K562 (cell line): ENCODE measurements around the gene OOSP2. TPM values are rescaled to one million over a fixed set of nuclear protein-coding genes. Genes with fewer than 3 reads are reported as not detected.

Experiments
- ATAC-seq: fragments of 200-7000 bp; cut with Tn5 transposase; 3 replicates; pipeline ENCODE4 v1.9.1; 2020; ENCODE audit warnings: moderate library complexity
- BruUV-seq: library from RNA; stranded (reverse); fragments of 400-500 nt; replicated peaks from 2 replicates; lab custom pipeline; 2021; lab: Mats Ljungman, UMichigan
- CTCF ChIA-PET: fragments of 300-600 bp; formaldehyde crosslinking; extraction: SDS; loops from one replicate; lab custom pipeline; 2021; ENCODE audit warnings: low intra/inter-chr PET ratio; lab: Yijun Ruan, JAX
- POLR2A ChIA-PET: fragments of 300-600, 350-650 bp; sonication (Branson Sonifier 250); formaldehyde crosslinking; extraction: SDS; loops from one replicate; lab custom pipeline; 2021; ENCODE audit warnings: antibody characterized with exemption, inconsistent platforms; lab: Yijun Ruan, JAX
- DNase-seq, 4 experiments: peaks; one replicate each; pipeline versions ENCODE4 v3.0.0 to v3.0.0-alpha.2; 2011 to 2018; ENCODE audit warnings: low spot score in 3 of 4, mixed read lengths in 3 of 4; ENCODE audit errors: extremely low read depth in 1 of 4
- FAIRE-seq: peaks from 2 replicates; lab custom pipeline; 2011; peaks lifted over from hg19 to GRCh38; lab: Jason Lieb, UNC
- H2AFZ ChIP-seq: 2 replicates; pipeline ENCODE4 v1.6.0; 2011; ENCODE audit warnings: low read depth, low read length, control low read depth, inconsistent platforms
- H3K27ac ChIP-seq: fragments of 200-600 bp; 3 replicates; pipeline ENCODE4 v1.8.0; 2011; ENCODE audit warnings: low read depth, mild to moderate bottlenecking, control low read depth, inconsistent platforms, low read length, moderate library complexity, mixed read lengths; ENCODE audit errors: extremely low read depth
- H3K27me3 ChIP-seq, 2 experiments: fragments of 300-600 bp in 1 of 2; 2 replicates in 1 of 2; 3 replicates in 1 of 2; pipeline versions ENCODE4 v1.6.0 to v1.8.0; 2011; ENCODE audit warnings: inconsistent platforms in 2 of 2, low read length in 2 of 2, mild to moderate bottlenecking in 1 of 2, mixed read lengths in 1 of 2, moderate library complexity in 1 of 2; ENCODE audit not compliant: control insufficient read depth in 2 of 2, insufficient read depth in 2 of 2
- H3K36me3 ChIP-seq: fragments of 300-600 bp; 3 replicates; pipeline ENCODE4 v1.8.0; 2011; ENCODE audit warnings: mild to moderate bottlenecking, low read length, inconsistent platforms; ENCODE audit not compliant: control insufficient read depth, insufficient read depth
- H3K4me1 ChIP-seq, 2 experiments: fragments of 200-600 bp in 1 of 2; replicated peaks in 1 of 2; 2 replicates in 1 of 2; 3 replicates in 1 of 2; pipeline versions ENCODE4 v1.5.1 to v1.8.0; 2011; ENCODE audit warnings: inconsistent platforms in 2 of 2, low read length in 2 of 2, mild to moderate bottlenecking in 1 of 2, mixed read lengths in 1 of 2, moderate library complexity in 1 of 2; ENCODE audit not compliant: control insufficient read depth in 2 of 2, insufficient read depth in 2 of 2
- H3K4me2 ChIP-seq: 2 replicates; pipeline ENCODE4 v1.6.1; 2011; ENCODE audit warnings: low read length, control low read depth, inconsistent platforms, mixed read lengths; ENCODE audit not compliant: insufficient read depth
- H3K4me3 ChIP-seq: fragments of 200-600 bp; sonication (generic), shearing (Covaris generic); 2 replicates; pipeline ENCODE4 v1.5.1; 2016; ENCODE audit warnings: control low read depth, inconsistent platforms
- H3K79me2 ChIP-seq: fragments of 200-600 bp; 3 replicates; pipeline ENCODE4 v1.8.0; 2011; ENCODE audit warnings: low read length, inconsistent platforms; ENCODE audit not compliant: control insufficient read depth, insufficient read depth
- H3K9ac ChIP-seq, 2 experiments: 2 replicates each; pipeline versions ENCODE4 v1.6.0 to v1.6.1; 2011; ENCODE audit warnings: low read depth in 2 of 2, low read length in 2 of 2, control low read depth in 1 of 2, inconsistent platforms in 1 of 2, mild to moderate bottlenecking in 1 of 2, mixed read lengths in 1 of 2; ENCODE audit not compliant: insufficient read depth in 1 of 2
- H3K9me1 ChIP-seq: one replicate; pipeline ENCODE4 v1.6.0; 2011; ENCODE audit warnings: inconsistent platforms, mild to moderate bottlenecking, low read length, moderate library complexity; ENCODE audit not compliant: control insufficient read depth, insufficient read depth
- H3K9me3 ChIP-seq: replicated peaks from 2 replicates; pipeline ENCODE4 v1.5.1; 2011; ENCODE audit warnings: low read depth, low read length, inconsistent platforms; ENCODE audit not compliant: control insufficient read depth, insufficient read depth
- H4K20me1 ChIP-seq: replicated peaks from 2 replicates; pipeline ENCODE4 v1.6.1; 2011; ENCODE audit warnings: low read length, inconsistent platforms, mixed read lengths; ENCODE audit not compliant: control insufficient read depth, insufficient read depth
- BCOR ChIP-seq: fragments of 450-650 bp; IDR thresholded peaks from 2 replicates; pipeline ENCODE4 v1.6.1; 2016
- CBX1 ChIP-seq: sonication (generic); IDR thresholded peaks from 2 replicates; pipeline ENCODE4 v1.6.1; 2016; ENCODE audit warnings: antibody characterized with exemption, low read depth, mild to moderate bottlenecking
- CTBP1 ChIP-seq: fragments of 450-650 bp; IDR thresholded peaks from 2 replicates; pipeline ENCODE4 v1.6.1; 2016; ENCODE audit warnings: borderline replicate concordance
- DMBX1 ChIP-seq: fragments of 250-450 bp; sonication (Bioruptor Pico); IDR thresholded peaks from 2 replicates; pipeline ENCODE4 v1.8.0; 2022; ENCODE audit warnings: inconsistent platforms, mild to moderate bottlenecking, moderate library complexity, borderline replicate concordance
- DNMT1 ChIP-seq: fragments of 450-650 bp; IDR thresholded peaks from 2 replicates; pipeline ENCODE4 v1.6.1; 2016; ENCODE audit warnings: antibody characterized with exemption, mild to moderate bottlenecking
- DPF2 ChIP-seq: fragments of 450-650 bp; IDR thresholded peaks from 2 replicates; pipeline ENCODE4 v1.6.1; 2016
- EZH2 ChIP-seq: IDR thresholded peaks from 2 replicates; pipeline ENCODE4 v1.6.1; 2012; ENCODE audit warnings: low read depth, mild to moderate bottlenecking, inconsistent platforms, low read length, borderline replicate concordance
- HDAC3 ChIP-seq: fragments of 450-650 bp; IDR thresholded peaks from 2 replicates; pipeline ENCODE4 v1.6.1; 2018; ENCODE audit warnings: borderline replicate concordance, mild to moderate bottlenecking, moderate library complexity; ENCODE audit not compliant: partially characterized antibody
- KAT7 ChIP-seq: sonication (generic); formaldehyde crosslinking; IDR thresholded peaks from 2 replicates; pipeline ENCODE4 v1.8.0; 2022; ENCODE audit warnings: missing genetic modification reagents, mild to moderate bottlenecking, borderline replicate concordance
- KDM2B ChIP-seq: fragments of 250-450 bp; sonication (Bioruptor Pico); IDR thresholded peaks from 2 replicates; pipeline ENCODE4 v1.8.0; 2021; ENCODE audit warnings: mild to moderate bottlenecking, moderate library complexity
- MCM2 ChIP-seq: fragments of 450-650 bp; IDR thresholded peaks from 2 replicates; pipeline ENCODE4 v1.6.1; 2017; ENCODE audit warnings: low read depth, mild to moderate bottlenecking
- RFX7 ChIP-seq: fragments of 250-450 bp; sonication (Bioruptor Pico); IDR thresholded peaks from 2 replicates; pipeline ENCODE4 v1.5.1; 2021; ENCODE audit warnings: mild to moderate bottlenecking
- SLC30A9 ChIP-seq: fragments of 250-450 bp; sonication (Bioruptor Pico); IDR thresholded peaks from 2 replicates; pipeline ENCODE4 v1.8.0; 2022; ENCODE audit warnings: mild to moderate bottlenecking, moderate library complexity
- STAT5A ChIP-seq: IDR thresholded peaks from 2 replicates; pipeline ENCODE4 v1.6.1; 2012; ENCODE audit warnings: low read length, inconsistent platforms, borderline replicate concordance
- TCFL5 ChIP-seq: fragments of 250-450 bp; sonication (Bioruptor Pico); conservative IDR thresholded peaks from 2 replicates; pipeline ENCODE4 v1.6.1; 2021; ENCODE audit warnings: mild to moderate bottlenecking, moderate library complexity, matching md5 sums
- ZBTB7A ChIP-seq: IDR thresholded peaks from 2 replicates; pipeline ENCODE4 v1.6.1; 2011; ENCODE audit warnings: low read depth, mild to moderate bottlenecking, low read length, moderate library complexity, borderline replicate concordance; ENCODE audit not compliant: control insufficient read depth
- ZFP1 ChIP-seq: fragments of 450-650 bp; formaldehyde crosslinking; IDR thresholded peaks from 2 replicates; pipeline ENCODE4 v1.4.0; 2020; ENCODE audit warnings: mild to moderate bottlenecking, mixed read lengths
- ZKSCAN8 ChIP-seq: fragments of 200-800 bp; sonication (Bioruptor generic); IDR thresholded peaks from 2 replicates; pipeline ENCODE4 v1.6.1; 2016; ENCODE audit warnings: missing genetic modification characterization, missing compliant biosample characterization
- ZNF282 ChIP-seq: sonication (generic); formaldehyde crosslinking; IDR thresholded peaks from 2 replicates; pipeline ENCODE4 v1.8.1; 2023; ENCODE audit warnings: missing genetic modification reagents
- WGBS: fragments of 100-300 bp; shearing (Covaris generic); methylation state at CpG from one replicate; pipeline ENCODE4 v1.1.6; 2016; ENCODE audit warnings: low coverage, mixed read lengths; ENCODE audit not compliant: insufficient coverage; ENCODE audit errors: missing lambda C conversion rate; 5-methylcytosine and 5-hydroxymethylcytosine counted together
- in situ Hi-C: fragments of 300-500 bp; cut with MboI; formaldehyde crosslinking; loops from 4 replicates; pipeline ENCODE4 v1.15.0; 2018; ENCODE audit warnings: inconsistent platforms, mixed read lengths
- intact Hi-C: fragments of 100-400 bp; cut with micrococcal nuclease; formaldehyde crosslinking; loops from 2 replicates; pipeline ENCODE4 v1.14.2; 2022
- polyA plus RNA-seq, 8 experiments: library from polyadenylated mRNA; depleted of rRNA in 4 of 8; stranded (reverse) in 5 of 8; unstranded in 3 of 8; fragments of >200 nt; fragmentation: Nextera tagmentation in 2 of 8; fragmentation: Illumina TruSeq in 1 of 8; extraction: Ambion mirVana in 2 of 8; extraction: Trizol in 1 of 8; gene quantifications; 2 replicates each; pipeline versions ENCODE4 v1.2.1 to v1.2.3, GENCODE V29; 2011 to 2014; ENCODE audit warnings: inconsistent platforms in 1 of 8, missing spikeins in 1 of 8
- total RNA-seq, 7 experiments: library from RNA; depleted of rRNA in 6 of 7; stranded (reverse); fragments of >200 nt in 6 of 7; fragmentation: Illumina TruSeq in 2 of 7; extraction: Trizol in 2 of 7; gene quantifications; 2 replicates each; pipeline versions ENCODE4 v1.2.1 to v1.2.3, GENCODE V29; 2011 to 2021; ENCODE audit warnings: low replicate concordance in 1 of 7
- TF ChIP-seq, protein P1 (sequence below): fragments of 450-650 bp; IDR thresholded peaks from 2 replicates; pipeline ENCODE4 v1.6.1; 2016; ENCODE audit warnings: mild to moderate bottlenecking

Gene OOSP2
- total and polyA plus RNA-seq, 9 of the 15 experiments (the other 6 are each of a cell fraction or from before 2014, with no cell fraction given): 0.14 to 1.5 (median 0.32) TPM; not detected in 4

- TF ChIP-seq, protein P1, sequence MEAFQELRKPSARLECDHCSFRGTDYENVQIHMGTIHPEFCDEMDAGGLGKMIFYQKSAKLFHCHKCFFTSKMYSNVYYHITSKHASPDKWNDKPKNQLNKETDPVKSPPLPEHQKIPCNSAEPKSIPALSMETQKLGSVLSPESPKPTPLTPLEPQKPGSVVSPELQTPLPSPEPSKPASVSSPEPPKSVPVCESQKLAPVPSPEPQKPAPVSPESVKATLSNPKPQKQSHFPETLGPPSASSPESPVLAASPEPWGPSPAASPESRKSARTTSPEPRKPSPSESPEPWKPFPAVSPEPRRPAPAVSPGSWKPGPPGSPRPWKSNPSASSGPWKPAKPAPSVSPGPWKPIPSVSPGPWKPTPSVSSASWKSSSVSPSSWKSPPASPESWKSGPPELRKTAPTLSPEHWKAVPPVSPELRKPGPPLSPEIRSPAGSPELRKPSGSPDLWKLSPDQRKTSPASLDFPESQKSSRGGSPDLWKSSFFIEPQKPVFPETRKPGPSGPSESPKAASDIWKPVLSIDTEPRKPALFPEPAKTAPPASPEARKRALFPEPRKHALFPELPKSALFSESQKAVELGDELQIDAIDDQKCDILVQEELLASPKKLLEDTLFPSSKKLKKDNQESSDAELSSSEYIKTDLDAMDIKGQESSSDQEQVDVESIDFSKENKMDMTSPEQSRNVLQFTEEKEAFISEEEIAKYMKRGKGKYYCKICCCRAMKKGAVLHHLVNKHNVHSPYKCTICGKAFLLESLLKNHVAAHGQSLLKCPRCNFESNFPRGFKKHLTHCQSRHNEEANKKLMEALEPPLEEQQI: peak; percentile 60; the same call in 1 of the 2 replicates
- peak; percentile 76 for TF ChIP-seq DPF2
- 0 out of 2 replicates have a peak, but pooled peaks have one; percentile 16 for TF ChIP-seq DMBX1 (CRISPR knock-in tag)
- no peak for TF ChIP-seq ZKSCAN8
- TF ChIP-seq, all 486 proteins: peak for 47
Observed at GRCh38 chr11:60085909-60086308, 45.7 kb downstream of the OOSP2 start (continued).

DNA sequence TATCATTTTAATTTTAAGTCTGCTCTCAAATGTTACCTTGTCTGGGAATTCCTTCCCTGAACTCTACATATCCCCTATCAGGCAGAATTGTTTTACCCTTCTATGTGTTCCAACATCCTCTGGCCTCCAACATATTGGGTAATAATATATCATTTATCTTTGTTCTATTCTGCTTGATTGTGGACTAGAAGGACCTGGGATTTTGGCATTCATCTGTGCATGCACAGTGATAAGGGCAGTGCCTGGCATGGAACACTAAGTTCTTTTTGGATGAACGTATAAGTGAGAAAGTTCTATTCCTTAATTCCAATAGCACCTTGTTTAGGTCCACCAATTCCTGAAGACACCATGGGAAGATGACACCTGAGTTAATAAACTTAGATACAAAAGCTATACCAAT lies 47.0 kb downstream of the OOSP2 start:
- ChIA-PET CTCF (no interaction called here), POLR2A (no interaction called here)
- Histone ChIP-seq H2AFZ (no peak overlapping the region), H4K20me1 (no peaks in the 10 kb centered on the region), H3K79me2 (no peaks in the 10 kb centered on the region), H3K4me2 (no peak overlapping the region), H3K36me3 (no peaks in the 10 kb centered on the region), H3K4me1 (peaks cover 0 to 13% of the 10 kb centered on the region in 2 experiments; a peak in 2 of 5 replicates), H3K9me3 (no peaks in the 10 kb centered on the region), H3K27ac (no peak overlapping the region), H3K27me3 (no peaks in the 10 kb centered on the region), H3K4me3 (no peak overlapping the region), H3K9me1 (no peaks in the 10 kb centered on the region), H3K9ac (no peak overlapping the region)
- no peak for DNase-seq
- 92% methylated on average over 1 of the region's 1 CpG for WGBS
- no peak for FAIRE-seq
- intact Hi-C loops (no loop called here), in situ Hi-C loops (no loop called here)
- no TSS peak for BruUV-seq
- ATAC-seq: no peak
- TF ChIP-seq EZH2: no peak
- TF ChIP-seq KAT7: no peak
- TF ChIP-seq HDAC3: no peak
- no peak for TF ChIP-seq STAT5A
- no peak for TF ChIP-seq MCM2
- TF ChIP-seq ZBTB7A: no peak
- no peak for TF ChIP-seq KDM2B (CRISPR knock-in tag)
- no peak for TF ChIP-seq CTBP1
- TF ChIP-seq TCFL5 (CRISPR knock-in tag): no peak
- no peak for TF ChIP-seq DNMT1
- TF ChIP-seq ZNF282 (CRISPR knock-in tag): no peak
- TF ChIP-seq, protein P1: no peak
- no peak for TF ChIP-seq ZFP1 (CRISPR knock-in tag)
- no peak for TF ChIP-seq BCOR
- no peak for TF ChIP-seq SLC30A9 (CRISPR knock-in tag)
- no peak for TF ChIP-seq CBX1
- no peak for TF ChIP-seq RFX7 (CRISPR knock-in tag)
